ENCODE data around the gene WDR59. TPM values are rescaled to one million over a fixed set of nuclear protein-coding genes. Genes with fewer than 3 reads are reported as not detected.
"Not testable (repeated sequence)": the region's sequence is repeated elsewhere in the genome, so short reads cannot be mapped to it uniquely, and the experiment has no call there.

WDR59 gene
- total RNA-seq, 4 donors from 2014 or later: 26.0 to 59.4 (median 48.4) TPM

DNA sequence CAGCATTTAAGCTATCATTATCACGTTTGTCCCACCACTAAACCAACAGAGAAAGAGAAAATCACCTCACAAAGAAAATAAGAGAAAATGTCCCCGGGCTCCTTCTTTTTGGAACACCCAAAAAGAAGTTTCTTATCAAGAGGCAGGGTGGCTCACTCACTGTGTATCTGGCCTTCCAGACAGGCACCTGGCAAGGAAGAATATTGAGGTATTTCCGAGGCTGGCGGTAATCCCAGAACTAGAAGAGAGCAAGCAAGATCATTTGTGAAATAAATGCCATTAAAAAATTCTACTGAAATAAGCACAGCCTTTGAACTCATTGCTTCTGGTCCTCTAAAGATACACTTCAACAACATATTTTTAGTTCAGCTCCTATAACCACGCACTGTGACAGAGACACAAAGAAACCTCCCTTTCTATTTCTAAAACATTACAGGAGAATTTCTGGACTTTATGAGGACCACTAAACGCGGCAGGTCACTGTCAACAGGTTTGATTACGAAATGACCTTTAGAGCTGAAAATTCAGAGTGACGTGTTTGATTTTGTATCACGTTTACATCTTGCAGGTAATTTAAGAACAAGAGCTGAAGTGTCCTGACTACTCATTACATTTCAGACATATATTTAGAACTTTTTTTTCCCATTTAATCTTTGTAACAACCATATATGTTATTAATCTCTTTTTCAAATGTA lies 61.0 kb downstream of the WDR59 start:
- DNase-seq (ENCODE audit: low spot score in 2 of 2): no peak
- H3K4me3 ChIP-seq (ENCODE audit: low read depth, poor library complexity, severe bottlenecking): no peak overlapping the region
- WGBS, 2 donors: 57 to 61% methylated on average over 10 of the region's 10 CpGs
- intact Hi-C loops (cut with DNase I; ENCODE audit: low total_unique reads): no loop called here
- TF ChIP-seq, protein P1, sequence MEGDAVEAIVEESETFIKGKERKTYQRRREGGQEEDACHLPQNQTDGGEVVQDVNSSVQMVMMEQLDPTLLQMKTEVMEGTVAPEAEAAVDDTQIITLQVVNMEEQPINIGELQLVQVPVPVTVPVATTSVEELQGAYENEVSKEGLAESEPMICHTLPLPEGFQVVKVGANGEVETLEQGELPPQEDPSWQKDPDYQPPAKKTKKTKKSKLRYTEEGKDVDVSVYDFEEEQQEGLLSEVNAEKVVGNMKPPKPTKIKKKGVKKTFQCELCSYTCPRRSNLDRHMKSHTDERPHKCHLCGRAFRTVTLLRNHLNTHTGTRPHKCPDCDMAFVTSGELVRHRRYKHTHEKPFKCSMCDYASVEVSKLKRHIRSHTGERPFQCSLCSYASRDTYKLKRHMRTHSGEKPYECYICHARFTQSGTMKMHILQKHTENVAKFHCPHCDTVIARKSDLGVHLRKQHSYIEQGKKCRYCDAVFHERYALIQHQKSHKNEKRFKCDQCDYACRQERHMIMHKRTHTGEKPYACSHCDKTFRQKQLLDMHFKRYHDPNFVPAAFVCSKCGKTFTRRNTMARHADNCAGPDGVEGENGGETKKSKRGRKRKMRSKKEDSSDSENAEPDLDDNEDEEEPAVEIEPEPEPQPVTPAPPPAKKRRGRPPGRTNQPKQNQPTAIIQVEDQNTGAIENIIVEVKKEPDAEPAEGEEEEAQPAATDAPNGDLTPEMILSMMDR (IDR thresholded peaks at IDR 0.05): no peak
- no peak for TF ChIP-seq POLR2A (IDR thresholded peaks at IDR 0.05)

GRCh38 chr16:74922150-74923138 lies 62.5 kb downstream of the WDR59 start:
- intact Hi-C loops (cut with DNase I; ENCODE audit: low total_unique reads): no loop called here
- DNase-seq (ENCODE audit: low spot score in 2 of 2): peak in 1 of 2 donors; percentile 15
- TF ChIP-seq, protein P1 (IDR thresholded peaks at IDR 0.05): no peak
- no peak overlapping the region for H3K4me3 ChIP-seq (ENCODE audit: low read depth, poor library complexity, severe bottlenecking)
- 63 to 71% methylated on average over 11 of the region's 11 CpGs for WGBS, 2 donors

DNA sequence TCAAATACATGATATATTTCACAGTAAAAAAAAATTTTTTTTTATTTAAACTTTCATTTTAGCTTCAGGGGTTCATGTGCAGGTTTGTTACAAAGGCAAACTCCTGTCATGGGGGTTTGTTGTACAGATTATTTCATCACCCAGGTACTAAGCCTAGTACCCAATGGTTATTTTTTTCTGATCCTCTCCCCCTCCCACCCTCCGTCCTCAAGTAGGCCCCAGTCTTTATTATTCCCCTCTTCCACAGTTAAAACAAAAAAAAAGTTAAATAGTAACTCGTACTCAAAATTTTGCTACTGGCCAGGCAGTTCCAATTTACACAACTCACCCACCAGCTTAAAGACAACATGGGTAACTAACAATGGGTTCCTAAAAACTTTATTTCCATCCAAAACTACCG lies 63.9 kb downstream of the WDR59 start:
- intact Hi-C loops (cut with DNase I; ENCODE audit: low total_unique reads): no loop called here
- no peak overlapping the region for H3K4me3 ChIP-seq (ENCODE audit: low read depth, poor library complexity, severe bottlenecking)
- no peak for DNase-seq (ENCODE audit: low spot score in 2 of 2)
- TF ChIP-seq POLR2A (IDR thresholded peaks at IDR 0.05): no peak
- TF ChIP-seq, protein P1 (IDR thresholded peaks at IDR 0.05): no peak
- WGBS, 2 donors: 95% methylated on average over 3 of the region's 3 CpGs

DNA sequence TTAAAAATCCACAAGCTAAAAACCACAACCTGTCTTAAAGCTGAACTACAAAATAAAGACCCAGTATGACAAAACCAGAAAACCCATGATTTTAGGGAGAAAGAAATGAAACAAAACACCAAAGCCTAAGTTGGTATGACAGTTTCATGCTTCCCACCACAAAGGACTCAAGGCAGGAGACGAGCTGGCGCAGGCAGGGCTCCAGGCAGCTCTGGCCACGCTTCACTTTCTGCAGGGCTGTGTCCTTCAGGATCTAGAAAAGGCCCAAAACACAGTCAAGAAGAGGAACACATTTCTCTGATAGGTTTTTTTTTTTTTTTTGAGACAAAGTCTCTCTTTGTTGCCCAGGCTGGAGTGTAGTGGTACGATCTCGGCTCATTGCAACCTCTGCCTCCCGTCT lies 75.3 kb downstream of the WDR59 start:
- WGBS, 2 donors: 96 to 98% methylated on average over 6 of the region's 6 CpGs
- DNase-seq (ENCODE audit: low spot score in 2 of 2): peak in 1 of 2 donors; percentile 36
- no peak overlapping the region for H3K4me3 ChIP-seq (ENCODE audit: low read depth, poor library complexity, severe bottlenecking)
- TF ChIP-seq POLR2A (IDR thresholded peaks at IDR 0.05): no peak
- TF ChIP-seq, protein P1 (IDR thresholded peaks at IDR 0.05): no peak
- intact Hi-C loops (cut with DNase I; ENCODE audit: low total_unique reads): no loop called here

DNA sequence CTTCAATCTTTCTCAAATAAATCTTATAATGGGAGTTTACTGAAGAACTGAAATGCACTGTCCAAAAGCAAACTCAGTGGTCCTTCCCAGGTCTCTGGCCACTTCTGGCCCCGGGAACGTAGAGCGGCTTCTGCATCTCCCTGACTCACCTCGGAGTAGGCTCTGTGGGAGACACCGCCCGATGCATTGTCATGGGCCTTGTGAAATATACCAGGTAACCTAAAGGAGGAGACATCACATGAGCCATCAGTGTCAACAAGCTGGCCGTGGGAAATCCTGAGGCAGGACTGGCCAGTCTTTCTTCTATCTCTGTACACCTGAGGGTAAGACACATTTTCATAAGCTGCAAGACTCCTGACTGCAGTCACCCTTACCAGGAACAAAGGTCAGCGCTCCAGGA lies 76.2 kb downstream of the WDR59 start:
- H3K4me3 ChIP-seq (ENCODE audit: low read depth, poor library complexity, severe bottlenecking); intact Hi-C loops (cut with DNase I; ENCODE audit: low total_unique reads): not testable (repeated sequence)
- peak in 1 of 2 donors; percentile 68 for DNase-seq (ENCODE audit: low spot score in 2 of 2)
- WGBS, 2 donors: 79 to 98% methylated on average over 8 of the region's 8 CpGs
